ENCODE results near the gene CAPS.
"Not testable (repeated sequence)": the region's sequence is repeated elsewhere in the genome, so short reads cannot be mapped to it uniquely, and the experiment has no call there.

The CAPS gene

DNA sequence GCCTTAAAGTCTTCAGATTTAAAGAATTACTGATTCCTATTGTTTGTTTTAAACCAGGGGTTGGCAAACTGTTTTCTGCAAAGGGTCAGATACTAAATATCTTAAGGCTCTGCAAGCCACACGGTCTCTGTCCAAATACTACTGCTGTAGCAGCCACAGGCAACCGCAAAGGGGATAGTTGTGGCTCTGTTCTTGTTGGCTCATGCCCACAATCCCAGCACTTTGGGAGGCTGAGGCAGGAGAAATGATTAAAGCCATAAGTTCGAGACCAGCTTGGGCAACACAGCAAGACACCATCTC, 41.5 kb downstream of the CAPS start:
- no peak for DNase-seq (ENCODE audit: low read depth in 3 of 3, low spot score in 1 of 3)

DNA sequence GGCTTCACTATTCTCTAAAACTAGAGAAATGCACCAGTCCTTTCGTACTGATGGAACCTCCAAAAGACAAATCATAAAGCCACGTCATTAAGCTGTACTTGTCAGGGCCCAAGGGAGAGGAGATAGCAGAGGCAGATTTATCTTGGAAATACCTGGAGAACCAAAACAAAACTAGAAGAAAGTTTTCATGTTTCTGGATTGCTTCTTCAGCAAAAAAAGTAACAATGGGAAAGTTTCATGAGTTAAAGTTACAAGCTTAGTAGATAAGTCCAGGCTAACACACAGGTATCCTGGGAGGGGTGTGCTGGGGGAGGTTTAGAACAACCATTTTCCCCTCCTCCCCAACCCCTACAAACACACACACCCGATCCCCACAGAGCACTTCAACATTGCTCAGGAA, 42.3 kb downstream of the CAPS start:
- no peak for DNase-seq (ENCODE audit: low read depth in 3 of 3, low spot score in 1 of 3)

DNA sequence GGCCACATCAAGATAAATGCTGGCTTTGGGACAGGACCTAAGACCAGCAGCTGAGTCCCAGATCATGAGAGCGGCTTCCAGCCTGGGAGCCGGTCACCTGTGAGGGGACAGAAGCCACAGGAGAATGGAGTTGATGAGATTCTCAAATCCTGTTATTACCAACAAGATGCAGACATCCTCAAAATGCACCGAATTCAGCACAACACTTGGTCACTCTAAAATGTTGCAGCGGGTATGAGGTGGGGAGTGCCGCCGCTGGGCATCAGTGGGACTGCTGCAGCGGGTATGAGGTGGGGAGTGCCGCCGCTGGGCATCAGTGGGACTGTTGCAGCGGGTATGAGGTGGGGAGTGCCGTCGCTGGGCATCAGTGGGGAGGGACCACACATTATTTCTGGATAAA, 42.7 kb downstream of the CAPS start:
- DNase-seq (ENCODE audit: low read depth in 3 of 3, low spot score in 1 of 3): no peak

DNA sequence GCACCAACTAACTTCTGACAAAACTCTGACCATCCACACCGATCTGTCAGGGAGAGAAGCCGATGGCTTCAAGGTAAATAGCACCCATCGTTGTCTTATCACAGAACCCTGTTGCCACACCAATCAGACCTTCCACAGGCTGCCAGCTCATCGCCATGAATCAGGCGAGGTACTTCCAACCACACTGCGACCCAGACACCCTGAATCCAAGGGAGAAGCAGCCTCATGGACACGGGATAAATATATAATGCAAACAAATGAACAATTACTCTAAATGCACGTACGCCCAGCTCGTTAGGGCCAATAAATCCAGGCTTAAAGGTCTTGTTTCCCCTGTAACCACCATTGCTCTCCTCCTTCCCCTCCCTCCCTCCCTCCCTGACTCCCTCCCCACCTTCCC, 43.1 kb downstream of the CAPS start:
- DNase-seq (ENCODE audit: low read depth in 3 of 3, low spot score in 1 of 3): no peak

DNA sequence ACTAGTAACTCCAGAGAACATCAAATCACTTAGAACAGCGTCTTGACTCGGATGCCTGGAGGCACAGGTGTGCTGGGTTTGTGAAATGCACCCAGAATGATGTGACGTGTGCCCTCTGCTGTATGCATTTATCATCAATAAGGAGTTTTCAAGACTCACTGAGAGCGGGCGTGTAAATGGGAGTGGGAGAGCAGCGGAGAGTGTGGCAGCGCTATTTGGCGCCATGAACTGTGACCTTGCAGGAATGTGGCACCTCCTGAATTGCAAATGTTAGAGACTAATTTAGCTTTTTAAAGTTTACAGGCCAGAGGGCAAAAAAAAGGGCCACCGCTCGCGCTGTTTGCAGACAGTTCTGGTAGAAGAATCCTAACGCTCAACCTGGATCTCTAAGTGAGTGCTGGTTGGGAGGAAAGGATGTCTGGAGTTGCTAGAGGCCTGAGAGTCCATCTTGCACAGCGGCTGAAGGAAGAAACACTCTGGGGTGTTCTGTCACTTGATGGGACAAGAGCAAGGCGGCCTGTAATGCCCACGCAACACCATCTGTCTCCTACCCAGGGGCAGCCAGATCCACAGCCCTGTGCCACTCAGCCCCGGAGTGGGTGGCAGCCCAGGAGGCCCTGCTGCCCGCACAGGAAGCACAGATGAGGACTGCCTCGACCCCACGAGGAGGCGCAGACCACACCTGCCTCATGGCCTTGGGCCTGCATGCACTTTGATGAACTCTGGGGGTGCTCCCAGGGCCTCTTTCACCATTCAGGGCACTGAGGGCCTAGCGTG, 44.2 kb downstream of the CAPS start:
- no peak for DNase-seq (ENCODE audit: low read depth in 3 of 3, low spot score in 1 of 3)

DNA sequence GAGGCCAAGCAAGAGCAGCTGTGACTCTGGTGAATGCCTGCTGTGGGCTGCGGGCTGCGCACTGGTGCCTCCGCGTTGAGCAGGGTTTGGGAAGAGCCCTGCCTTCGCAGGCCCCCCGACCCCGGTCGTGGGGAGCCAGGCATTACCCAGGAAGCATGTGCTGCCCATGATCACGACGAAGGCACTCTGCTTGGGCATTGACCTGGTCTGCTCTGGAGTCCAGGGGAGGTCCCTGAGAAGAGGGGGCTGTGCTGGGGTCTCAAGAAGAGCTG, 44.7 kb downstream of the CAPS start:
- DNase-seq (ENCODE audit: low read depth in 3 of 3, low spot score in 1 of 3): no peak

DNA sequence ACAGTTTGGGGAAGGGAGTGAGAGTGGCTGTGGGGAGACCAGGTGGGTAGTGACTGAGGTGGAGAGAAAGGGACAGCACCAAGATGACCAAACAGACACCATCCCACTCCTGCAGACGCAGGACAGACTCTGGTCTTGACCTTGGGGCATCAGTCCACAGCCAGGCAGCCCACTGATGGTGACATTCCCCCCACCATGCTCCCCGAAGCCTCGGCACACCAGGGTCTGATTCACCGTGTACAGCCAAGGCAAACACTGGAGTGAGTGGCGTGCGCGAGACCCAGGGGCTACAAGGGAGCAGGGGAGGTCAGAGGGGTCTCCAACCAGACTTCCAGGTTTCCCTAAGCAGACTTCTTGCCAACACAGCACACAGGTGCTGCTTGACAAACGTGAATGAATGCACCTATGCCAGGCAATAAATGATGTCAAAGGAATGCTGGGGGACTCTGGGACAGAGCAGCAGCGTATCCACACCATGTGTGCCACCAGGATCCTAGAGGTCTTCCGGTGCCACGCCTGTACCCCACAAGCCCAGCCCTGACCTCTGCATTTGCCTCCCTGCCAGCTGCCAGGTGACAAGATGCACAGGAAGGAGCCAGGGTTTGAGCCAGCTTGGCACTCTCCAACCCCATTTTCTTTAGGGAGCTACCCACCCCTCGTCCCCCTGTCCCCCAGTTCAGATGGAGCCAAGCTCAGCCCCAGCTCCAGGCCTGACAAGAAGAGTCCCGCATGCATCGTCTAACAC, 45.4 kb downstream of the CAPS start:
- no peak for DNase-seq (ENCODE audit: low read depth in 3 of 3, low spot score in 1 of 3)

DNA sequence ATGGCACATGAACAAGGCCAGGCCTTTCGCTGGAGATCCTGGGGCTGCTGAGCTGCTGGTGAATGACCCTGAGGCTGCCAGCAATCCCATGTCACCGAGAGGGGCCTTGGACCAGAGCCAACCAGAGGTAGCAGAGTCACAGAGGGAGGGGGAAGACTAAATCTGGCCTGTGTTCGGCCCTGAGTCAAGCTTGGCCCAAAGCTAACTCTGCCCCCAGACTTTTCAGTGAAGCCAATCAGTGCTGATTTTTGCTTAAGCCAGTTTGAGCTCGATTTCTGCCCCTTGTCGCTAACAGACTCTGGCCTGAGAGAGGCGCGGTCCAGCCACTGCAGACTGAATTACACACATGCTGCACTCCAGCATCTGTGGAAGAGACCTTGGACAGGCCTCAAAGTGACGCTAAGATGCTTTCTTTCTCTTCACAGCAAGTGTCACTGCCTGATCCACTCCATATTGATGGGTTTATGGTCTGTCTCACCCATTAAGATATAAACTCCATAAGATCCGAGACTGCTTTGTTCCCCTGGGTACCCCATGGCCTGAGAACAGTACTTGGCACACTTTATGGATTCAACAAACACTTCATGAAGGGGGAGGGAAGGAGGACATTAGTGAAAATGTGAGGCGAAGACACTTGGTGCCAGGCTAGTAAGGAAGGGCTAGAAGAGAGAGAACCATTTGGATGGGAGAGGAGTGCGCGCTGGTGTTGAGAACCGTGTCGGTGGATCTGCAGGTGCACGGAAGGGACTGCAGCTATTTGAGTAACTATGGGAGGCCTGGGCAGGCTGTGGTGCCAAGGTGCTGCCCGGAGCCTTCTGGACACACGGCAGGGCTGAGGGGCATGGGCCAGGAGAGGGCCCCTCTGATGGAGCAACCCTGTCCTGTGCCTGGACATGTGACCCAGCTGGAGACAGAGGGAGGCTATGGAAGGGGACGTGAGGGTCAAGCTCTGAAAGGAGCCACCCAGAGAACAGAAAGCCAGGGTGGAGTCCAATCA, 46.2 kb downstream of the CAPS start:
- no peak for DNase-seq (ENCODE audit: low read depth in 3 of 3, low spot score in 1 of 3)

DNA sequence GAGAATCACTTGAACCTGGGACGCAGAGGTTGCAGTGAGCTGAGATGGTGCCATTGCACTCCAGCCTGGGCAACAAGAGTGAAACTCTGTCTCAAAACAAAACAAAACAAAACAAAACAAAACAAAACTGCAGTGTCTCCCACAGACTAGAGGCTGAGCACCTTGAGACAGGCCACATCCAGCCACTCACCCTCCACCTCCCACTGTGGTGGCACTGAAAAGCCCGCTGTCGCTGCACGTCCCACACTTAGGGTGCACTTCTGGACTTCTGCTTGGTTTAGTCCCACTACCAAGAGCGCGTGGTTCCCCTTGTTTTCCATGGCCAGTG, 47.6 kb downstream of the CAPS start:
- DNase-seq (ENCODE audit: low read depth in 3 of 3, low spot score in 1 of 3): not testable (repeated sequence)

DNA sequence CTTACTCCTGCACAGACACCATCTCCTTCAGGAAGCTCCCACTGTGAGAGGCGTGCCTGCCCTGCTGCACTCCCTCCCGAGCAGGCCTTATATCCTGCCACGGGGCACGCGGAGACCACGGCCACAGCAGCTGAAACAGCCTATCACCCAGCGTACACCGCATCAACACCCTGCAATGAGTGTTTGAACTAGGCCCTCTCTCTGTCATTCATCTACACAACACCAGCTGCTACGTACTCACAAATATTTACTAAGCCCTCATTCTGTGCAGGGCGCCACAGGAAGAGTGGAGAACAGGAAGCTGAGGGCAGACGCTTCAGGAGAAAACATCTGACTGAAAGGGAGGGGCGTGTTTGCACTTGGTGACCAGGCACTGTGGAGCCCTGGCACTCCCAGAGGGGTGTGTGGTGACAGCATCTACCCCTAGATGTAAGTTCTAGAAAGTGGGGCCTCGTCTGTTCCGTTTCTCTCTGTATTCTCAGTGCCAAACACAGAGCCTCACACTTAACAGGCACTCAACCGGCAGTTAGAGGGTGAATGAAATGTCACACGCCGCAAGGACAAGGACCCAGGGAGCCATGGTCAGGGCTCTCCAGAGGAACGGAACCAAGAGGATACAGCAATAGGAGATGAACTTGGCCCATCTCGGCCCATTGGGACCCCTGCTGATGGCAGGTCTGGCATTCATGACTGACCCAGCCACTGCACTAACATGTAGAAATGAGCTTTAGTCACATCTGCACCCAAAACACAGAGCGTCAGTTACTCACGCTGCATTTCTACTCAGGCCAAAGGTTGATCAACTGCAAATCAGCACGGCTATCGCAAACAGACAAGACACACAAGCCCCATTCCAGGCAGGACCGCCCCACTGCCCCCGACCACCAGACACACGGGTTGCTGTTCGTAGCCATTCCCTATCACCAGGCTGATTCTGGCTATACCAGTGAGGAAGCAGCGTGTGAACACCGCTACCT, 48.2 kb downstream of the CAPS start:
- DNase-seq (ENCODE audit: low read depth in 3 of 3, low spot score in 1 of 3): peak in 2 of 3 donors; percentile 51 to 61

DNA sequence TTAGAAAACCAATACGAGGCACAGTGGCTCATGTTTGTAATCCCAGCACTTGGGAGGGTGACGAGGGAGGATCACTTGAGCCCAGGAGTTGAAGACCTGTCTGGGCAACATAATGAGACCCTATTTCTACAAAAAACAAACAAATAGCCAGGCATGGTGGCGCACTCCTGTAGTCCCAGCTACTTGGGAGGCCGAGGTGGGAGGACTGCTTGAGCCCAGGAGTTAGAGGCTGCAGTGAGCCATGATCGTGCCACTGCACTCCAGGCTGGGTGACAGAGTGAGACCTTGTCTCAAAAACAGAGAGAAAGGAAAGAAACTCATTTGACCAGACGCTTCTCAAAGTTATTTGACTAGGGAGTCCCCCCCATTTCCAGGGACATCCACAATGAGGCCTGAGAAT, 49.2 kb downstream of the CAPS start:
- DNase-seq (ENCODE audit: low read depth in 3 of 3, low spot score in 1 of 3): not testable (repeated sequence)

DNA sequence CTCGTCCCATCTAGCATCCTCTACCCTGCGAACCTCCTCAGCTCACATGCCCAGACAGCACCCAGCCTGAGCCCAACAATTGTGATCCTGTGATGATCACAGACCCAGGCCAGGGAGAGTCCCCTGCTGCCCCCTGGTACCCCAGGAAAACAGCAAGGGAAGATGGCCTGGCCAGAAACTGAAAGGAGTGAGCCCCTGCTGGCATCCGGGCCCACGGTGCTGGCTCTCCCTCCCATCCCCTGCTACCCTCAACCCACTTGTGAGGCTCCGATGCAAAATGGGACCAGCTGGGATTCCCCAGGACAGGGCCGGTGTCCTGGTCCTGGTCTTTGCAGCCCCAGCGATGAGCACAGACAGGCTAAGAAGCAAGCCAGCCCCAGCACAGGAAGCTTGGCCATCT, 49.8 kb downstream of the CAPS start:
- no peak for DNase-seq (ENCODE audit: low read depth in 3 of 3, low spot score in 1 of 3)

DNA sequence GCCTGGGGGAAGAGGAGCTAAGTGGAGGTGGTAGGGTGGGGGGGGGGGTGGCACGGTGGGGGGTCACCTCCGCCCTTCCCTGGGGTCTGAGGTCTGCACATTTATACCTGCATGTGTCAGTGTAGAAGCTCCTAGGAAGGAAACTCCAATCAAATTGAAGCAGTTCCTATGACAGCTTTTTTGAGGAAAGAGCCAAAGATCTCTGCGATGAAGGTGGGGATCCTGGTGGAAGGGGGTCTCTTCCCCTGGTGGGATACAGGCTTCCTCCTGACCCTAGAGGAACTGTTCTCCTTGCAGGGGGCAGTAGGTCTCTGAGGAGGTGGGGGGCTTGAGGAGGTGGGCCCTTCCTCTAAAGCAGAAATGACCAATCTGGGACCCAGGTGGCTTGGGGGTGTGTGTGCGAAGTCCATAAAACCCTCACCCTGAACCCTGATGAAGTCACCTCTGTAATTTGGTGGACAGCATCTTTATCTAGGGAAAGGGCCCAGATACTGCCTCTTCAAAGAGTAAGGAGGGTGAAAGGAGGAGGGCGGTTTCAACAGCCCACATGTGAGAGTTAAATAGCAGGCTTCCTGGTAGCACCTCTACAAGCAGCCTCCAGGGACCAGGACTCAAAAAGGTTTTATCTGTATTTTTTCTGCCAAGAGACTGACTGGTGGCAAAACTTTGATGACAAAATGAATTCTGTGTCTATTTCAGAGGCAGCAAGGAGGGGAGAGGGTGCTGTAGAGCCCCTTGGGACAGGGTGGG, 50.9 kb downstream of the CAPS start:
- DNase-seq (ENCODE audit: low read depth in 3 of 3, low spot score in 1 of 3): no peak
